ENCODE results near the gene SUMO4.

- TF ChIP-seq BHLHE40 (IDR thresholded peaks at IDR 0.05; ENCODE audit: borderline replicate concordance) (no peak), FOXM1 (IDR thresholded peaks at IDR 0.05; ENCODE audit: borderline replicate concordance) (no peak), L3MBTL2 (conservative IDR thresholded peaks at IDR 0.05) (no peak), FOXK2 (IDR thresholded peaks at IDR 0.05) (no peak), LEF1 (IDR thresholded peaks at IDR 0.05; ENCODE audit: borderline replicate concordance) (no peak), TARDBP (IDR thresholded peaks at IDR 0.05) (no peak), ELF4 (IDR thresholded peaks at IDR 0.05) (no peak), ARNT (IDR thresholded peaks at IDR 0.05) (no peak), CTBP1 (IDR thresholded peaks at IDR 0.05; ENCODE audit: borderline replicate concordance) (no peak), SP1 (IDR thresholded peaks at IDR 0.05) (no peak)
- TF ChIP-seq, protein P1, sequence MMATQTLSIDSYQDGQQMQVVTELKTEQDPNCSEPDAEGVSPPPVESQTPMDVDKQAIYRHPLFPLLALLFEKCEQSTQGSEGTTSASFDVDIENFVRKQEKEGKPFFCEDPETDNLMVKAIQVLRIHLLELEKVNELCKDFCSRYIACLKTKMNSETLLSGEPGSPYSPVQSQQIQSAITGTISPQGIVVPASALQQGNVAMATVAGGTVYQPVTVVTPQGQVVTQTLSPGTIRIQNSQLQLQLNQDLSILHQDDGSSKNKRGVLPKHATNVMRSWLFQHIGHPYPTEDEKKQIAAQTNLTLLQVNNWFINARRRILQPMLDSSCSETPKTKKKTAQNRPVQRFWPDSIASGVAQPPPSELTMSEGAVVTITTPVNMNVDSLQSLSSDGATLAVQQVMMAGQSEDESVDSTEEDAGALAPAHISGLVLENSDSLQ (IDR thresholded peaks at IDR 0.05): no peak
Observed at GRCh38 chr6:149385998-149386646, 13.9 kb upstream of the SUMO4 start.

Measured in HEK293T (cell line).